Osteocyte (in vitro differentiated cells): ENCODE data around the gene TRMT10C. TPM values are rescaled to one million over a fixed set of nuclear protein-coding genes. Genes with fewer than 3 reads are reported as not detected.

Source experiments
- DNase-seq: peaks from one replicate; pipeline ENCODE4 v3.0.0; 2021; ENCODE audit warnings: mixed read lengths; ENCODE audit not compliant: unreplicated experiment; ENCODE audit errors: extremely low spot score
- H3K27ac Mint-ChIP-seq: one replicate; pipeline ENCODE4 v1.8.0; 2021; ENCODE audit warnings: mild to moderate bottlenecking, mixed read lengths; ENCODE audit not compliant: unreplicated experiment
- H3K27me3 Mint-ChIP-seq: one replicate; pipeline ENCODE4 v1.8.0; 2021; ENCODE audit warnings: mixed read lengths; ENCODE audit not compliant: unreplicated experiment
- H3K36me3 Mint-ChIP-seq: one replicate; pipeline ENCODE4 v1.8.0; 2021; ENCODE audit warnings: mixed read lengths; ENCODE audit not compliant: unreplicated experiment
- H3K4me1 Mint-ChIP-seq: one replicate; pipeline ENCODE4 v1.8.0; 2021; ENCODE audit warnings: mixed read lengths; ENCODE audit not compliant: unreplicated experiment
- H3K4me3 Mint-ChIP-seq: one replicate; pipeline ENCODE4 v1.8.0; 2021; ENCODE audit warnings: mild to moderate bottlenecking, moderate library complexity, mixed read lengths; ENCODE audit not compliant: unreplicated experiment
- H3K9me3 Mint-ChIP-seq: one replicate; pipeline ENCODE4 v1.8.0; 2021; ENCODE audit warnings: mixed read lengths; ENCODE audit not compliant: unreplicated experiment
- total RNA-seq: library from RNA; stranded (reverse); gene quantifications from 2 replicates; pipeline ENCODE4 v1.2.1, GENCODE V29; 2021
- TF ChIP-seq, protein P1 (sequence below): fragments of 200-600 bp; sonication (generic); IDR thresholded peaks from 2 replicates; pipeline ENCODE4 v1.5.0; 2021; ENCODE audit warnings: antibody characterized with exemption, mild to moderate bottlenecking, moderate library complexity

Gene TRMT10C
- total RNA-seq, 1 donor from 2014 or later, result 19.7 TPM

DNA sequence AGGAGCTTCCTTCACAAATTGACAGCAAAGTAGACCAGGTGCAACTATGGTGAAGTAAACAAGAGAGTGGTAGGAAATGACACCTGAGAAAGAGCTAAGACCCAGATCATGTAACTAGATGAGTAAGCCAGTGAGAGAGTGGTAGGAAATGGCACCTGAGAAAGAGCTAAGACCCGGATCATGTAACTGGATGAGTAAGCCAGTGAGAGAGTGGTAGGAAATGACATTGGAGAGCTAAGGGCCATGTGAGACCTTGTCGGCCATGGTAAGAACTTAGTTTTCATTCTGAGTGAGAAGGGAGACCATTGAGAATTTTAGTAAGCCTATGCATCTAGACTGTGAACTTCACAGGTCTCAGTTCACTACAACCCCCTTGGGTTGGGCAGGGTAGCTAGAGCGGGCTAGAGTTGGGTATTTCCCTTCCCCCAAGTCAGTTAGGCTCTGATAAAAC, 43.2 kb upstream of the TRMT10C start:
- TF ChIP-seq, protein P1, sequence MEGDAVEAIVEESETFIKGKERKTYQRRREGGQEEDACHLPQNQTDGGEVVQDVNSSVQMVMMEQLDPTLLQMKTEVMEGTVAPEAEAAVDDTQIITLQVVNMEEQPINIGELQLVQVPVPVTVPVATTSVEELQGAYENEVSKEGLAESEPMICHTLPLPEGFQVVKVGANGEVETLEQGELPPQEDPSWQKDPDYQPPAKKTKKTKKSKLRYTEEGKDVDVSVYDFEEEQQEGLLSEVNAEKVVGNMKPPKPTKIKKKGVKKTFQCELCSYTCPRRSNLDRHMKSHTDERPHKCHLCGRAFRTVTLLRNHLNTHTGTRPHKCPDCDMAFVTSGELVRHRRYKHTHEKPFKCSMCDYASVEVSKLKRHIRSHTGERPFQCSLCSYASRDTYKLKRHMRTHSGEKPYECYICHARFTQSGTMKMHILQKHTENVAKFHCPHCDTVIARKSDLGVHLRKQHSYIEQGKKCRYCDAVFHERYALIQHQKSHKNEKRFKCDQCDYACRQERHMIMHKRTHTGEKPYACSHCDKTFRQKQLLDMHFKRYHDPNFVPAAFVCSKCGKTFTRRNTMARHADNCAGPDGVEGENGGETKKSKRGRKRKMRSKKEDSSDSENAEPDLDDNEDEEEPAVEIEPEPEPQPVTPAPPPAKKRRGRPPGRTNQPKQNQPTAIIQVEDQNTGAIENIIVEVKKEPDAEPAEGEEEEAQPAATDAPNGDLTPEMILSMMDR, result no peak
- Mint-ChIP-seq H3K27me3 (peaks cover 48% of the 10 kb centered on the region), H3K36me3 (peaks cover 2% of the 10 kb centered on the region), H3K9me3 (no peaks in the 10 kb centered on the region), H3K4me3 (no peak overlapping the region), H3K27ac (no peak overlapping the region), H3K4me1 (no peaks in the 10 kb centered on the region)
- no peak for DNase-seq

DNA sequence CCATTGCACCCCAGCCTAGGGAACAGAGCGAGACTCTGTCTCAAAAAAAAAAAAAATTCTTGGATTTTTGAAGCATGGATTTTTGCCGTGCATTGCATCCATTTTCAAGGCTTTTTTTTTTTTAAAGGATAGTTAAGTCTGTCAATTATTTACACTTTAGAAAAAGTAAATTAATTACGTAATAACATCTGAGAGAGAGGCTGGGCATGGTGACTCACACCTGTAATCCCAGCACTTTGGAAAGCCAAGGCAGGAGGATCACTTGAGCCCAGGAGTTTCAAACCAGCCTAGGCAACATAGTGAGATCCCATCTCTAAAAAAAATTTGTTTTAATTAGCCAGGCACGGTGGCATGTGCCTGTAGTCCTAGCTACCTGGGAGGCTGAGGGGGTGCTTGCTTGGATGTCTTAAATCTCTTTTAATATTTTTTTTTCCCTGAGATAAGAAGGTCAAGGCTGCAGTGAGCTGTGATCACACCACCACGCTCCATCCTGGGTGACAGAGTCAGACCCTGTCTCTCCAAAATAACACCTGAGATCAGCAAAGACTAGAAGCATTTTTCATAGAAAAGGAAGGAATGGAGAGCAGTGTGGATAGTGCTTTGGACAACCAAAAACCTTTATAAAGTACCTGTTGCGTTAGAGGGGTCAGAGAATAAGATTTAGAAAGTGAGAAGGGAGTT, 41.8 kb upstream of the TRMT10C start:
- Mint-ChIP-seq H3K36me3 (peaks cover 1% of the 10 kb centered on the region), H3K9me3 (no peaks in the 10 kb centered on the region), H3K4me1 (no peaks in the 10 kb centered on the region), H3K27me3 (peaks cover 49% of the 10 kb centered on the region), H3K27ac (no peak overlapping the region), H3K4me3 (no peak overlapping the region)
- TF ChIP-seq, protein P1, result no peak
- DNase-seq, result no peak

DNA sequence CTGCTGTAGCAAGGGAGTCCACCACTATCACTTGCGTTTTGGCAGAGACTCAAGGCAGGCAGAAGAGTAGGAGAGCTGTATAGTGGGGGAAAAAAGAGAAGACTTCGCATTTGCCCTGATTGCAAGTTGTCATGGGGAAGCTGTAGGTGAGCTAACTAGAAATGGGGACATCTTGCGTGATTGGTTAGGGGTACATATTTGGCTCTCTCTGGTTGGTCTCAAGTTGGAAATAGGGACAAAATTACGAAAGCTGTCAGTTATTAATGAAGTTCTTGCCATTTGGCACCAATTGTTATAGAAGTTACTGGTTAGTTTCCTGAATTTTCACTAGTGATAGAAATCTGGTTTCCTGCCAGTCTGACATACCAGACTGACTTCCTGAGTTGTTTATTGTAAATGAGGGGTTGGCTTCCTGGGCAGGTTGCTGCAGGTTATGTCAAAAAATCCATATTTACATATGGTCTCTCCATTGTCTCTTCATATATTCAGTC, 40.4 kb upstream of the TRMT10C start:
- TF ChIP-seq, protein P1, result no peak
- Mint-ChIP-seq H3K27me3 (peaks cover 47% of the 10 kb centered on the region), H3K9me3 (peaks cover 3% of the 10 kb centered on the region), H3K36me3 (no peaks in the 10 kb centered on the region), H3K4me1 (no peaks in the 10 kb centered on the region), H3K4me3 (no peak overlapping the region), H3K27ac (no peak overlapping the region)
- DNase-seq, result no peak

DNA sequence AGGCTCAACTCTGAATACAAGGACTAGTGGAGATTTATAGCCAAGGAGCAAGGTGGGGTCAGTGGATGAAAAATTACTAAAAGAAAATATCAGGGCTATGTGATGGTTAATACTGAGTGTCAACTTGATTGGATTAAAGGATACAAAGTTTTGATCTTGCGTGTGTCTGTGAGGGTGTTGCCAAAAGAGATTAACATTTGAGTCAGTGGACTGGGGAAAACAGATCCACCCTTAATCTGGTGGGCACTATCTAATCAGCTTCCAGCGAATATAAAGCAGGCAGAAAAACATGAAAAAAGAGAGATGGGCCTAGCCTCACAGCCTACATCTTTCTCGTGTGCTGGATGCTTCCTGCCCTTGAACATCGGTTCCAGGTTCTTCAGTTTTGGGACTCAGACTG, 34.2 kb upstream of the TRMT10C start:
- peaks cover 12% of the 10 kb centered on the region for H3K27me3 Mint-ChIP-seq
- H3K4me1 Mint-ChIP-seq, result no peaks in the 10 kb centered on the region
- peaks cover 3% of the 10 kb centered on the region for H3K9me3 Mint-ChIP-seq
- H3K36me3 Mint-ChIP-seq, result no peaks in the 10 kb centered on the region
- TF ChIP-seq, protein P1, result no peak
- no peak for DNase-seq
- no peak overlapping the region for H3K4me3 Mint-ChIP-seq
- H3K27ac Mint-ChIP-seq, result no peak overlapping the region

DNA sequence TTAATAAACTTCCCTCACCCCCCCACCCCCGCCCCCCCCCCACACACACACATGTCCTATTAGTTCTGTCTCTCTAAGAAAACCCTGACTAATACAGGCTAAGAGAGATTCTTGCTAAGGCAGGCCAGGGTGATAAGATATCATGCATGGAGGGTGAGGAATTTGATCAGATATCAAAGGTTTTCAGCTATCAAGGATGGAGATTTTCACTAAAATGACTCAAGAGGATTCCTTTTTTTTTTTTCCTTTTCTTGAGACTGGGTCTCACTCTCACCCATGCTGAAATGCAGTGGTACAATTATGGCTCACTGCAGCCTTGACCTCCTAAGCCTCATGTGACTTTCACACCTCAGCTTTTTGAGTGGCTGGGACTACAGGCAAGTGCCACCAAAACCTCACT, 33.8 kb upstream of the TRMT10C start:
- Mint-ChIP-seq H3K36me3 (no peaks in the 10 kb centered on the region), H3K27ac (no peak overlapping the region), H3K4me1 (no peaks in the 10 kb centered on the region), H3K4me3 (no peak overlapping the region), H3K27me3 (peaks cover 11% of the 10 kb centered on the region), H3K9me3 (peaks cover 3% of the 10 kb centered on the region)
- TF ChIP-seq, protein P1, result no peak
- DNase-seq, result no peak
